Fibroblast of pulmonary artery (primary cell): ENCODE data around the gene SDC4.

Experiments
- DNase-seq: peaks from one replicate; pipeline ENCODE4 v3.0.0-alpha.2; 2010; ENCODE audit warnings: low read depth
- H3K4me3 ChIP-seq: replicated peaks from 2 replicates; pipeline ENCODE4 v1.5.1; 2011; ENCODE audit warnings: low read depth, mild to moderate bottlenecking, control low read depth, low read length, moderate library complexity
- CTCF ChIP-seq: IDR thresholded peaks from 2 replicates; pipeline ENCODE4 v1.5.1; 2011; ENCODE audit warnings: mild to moderate bottlenecking, control low read depth, low read length, inconsistent platforms; ENCODE audit errors: missing control alignments

The SDC4 gene

DNA sequence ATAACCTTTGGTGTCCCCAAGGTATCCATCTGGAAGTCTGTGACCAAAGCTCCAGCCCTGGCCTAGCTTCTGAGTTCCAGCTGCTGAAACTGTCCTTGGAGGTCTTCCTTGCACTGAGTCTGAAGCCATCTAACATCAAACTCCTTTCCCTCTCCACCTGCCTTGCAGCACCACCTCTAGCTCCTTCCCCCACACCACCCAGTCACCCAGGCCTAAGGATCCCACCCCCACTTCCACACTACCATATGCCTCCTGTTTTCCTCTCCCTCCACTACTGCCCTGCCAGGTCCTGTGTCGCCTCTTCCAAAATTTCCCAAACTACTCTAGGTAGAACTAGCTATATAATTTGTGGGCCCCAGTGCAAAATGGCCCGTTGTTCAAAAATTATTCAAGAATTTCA is 29.3 kb downstream of the SDC4 start:
- DNase-seq = no peak
- TF ChIP-seq CTCF = no peak
- H3K4me3 ChIP-seq = no peak overlapping the region

DNA sequence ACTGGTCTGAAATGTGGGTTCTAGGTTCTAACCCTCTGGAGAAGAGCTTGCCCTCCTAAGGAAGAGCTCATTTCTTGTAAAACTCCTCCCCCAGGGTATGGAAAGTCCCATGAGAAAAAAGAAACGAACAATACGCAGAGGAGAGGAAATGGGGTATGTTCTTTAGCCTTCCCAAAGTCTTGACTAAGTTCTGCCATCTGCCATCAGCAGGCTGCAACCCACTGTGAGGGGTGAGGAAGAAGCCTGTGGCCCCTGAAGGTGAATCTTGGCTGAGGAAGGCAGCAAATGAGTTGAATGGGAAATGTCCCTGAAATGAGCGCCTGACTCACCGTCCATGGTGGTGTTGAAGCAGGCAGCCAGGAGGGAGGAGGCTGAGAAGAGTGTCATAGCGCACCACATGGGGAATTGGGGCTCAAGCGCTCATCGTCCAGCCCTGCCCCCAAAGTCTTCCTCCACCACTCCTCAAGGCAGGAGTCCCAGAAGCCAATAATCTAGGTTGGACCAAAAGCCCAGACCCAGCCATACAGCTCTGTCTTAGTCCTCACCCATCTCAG is 29.8 kb downstream of the SDC4 start:
- no peak for TF ChIP-seq CTCF
- no peak for DNase-seq
- H3K4me3 ChIP-seq = no peak overlapping the region

DNA sequence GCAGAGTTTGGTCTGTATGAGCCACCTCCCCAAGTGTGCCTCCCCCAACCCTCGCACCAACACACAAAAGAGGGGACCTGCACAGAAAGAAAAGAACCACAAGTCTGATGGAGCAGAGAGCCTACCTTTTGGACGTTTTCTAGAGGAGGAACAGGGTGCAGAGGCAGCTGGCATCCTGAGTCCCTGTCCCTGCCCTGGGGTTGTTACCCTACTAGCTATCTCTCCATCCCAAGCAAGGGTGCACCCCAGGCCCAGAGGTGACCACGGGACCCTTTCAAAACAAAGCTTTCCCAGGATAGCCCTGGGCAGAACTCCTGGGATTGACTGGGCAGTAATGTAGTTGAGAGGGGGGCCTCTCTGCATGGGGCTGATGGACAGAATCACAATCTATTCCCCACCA is 30.4 kb downstream of the SDC4 start:
- TF ChIP-seq CTCF = no peak
- no peak overlapping the region for H3K4me3 ChIP-seq
- DNase-seq = no peak

GRCh38 chr20:45316150-45317080 is 31.8 kb downstream of the SDC4 start:
- no peak for DNase-seq
- no peak for TF ChIP-seq CTCF
- H3K4me3 ChIP-seq = no peak overlapping the region

DNA sequence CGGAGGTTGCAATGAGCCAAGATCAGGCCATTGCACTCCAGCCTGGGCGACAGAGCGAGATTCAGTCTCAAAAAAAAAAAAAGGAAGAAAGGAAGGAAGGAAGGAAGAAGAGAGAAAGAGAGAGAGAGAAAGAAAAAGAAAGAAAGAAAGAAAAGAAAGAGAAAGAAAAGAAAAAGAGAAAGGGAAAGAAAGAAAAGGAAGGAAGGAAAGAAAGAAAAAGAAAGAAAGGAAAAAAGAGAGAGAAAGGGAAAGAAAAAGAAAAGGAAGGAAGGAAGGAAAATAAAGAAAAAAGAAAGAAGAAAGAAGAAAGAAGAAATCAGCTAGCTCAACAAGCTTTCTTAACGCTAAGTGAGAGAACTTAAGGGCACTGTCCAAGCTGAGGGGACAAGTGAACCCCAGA is 32.6 kb downstream of the SDC4 start:
- no peak for DNase-seq
- TF ChIP-seq CTCF = no peak
- H3K4me3 ChIP-seq = no peak overlapping the region

DNA sequence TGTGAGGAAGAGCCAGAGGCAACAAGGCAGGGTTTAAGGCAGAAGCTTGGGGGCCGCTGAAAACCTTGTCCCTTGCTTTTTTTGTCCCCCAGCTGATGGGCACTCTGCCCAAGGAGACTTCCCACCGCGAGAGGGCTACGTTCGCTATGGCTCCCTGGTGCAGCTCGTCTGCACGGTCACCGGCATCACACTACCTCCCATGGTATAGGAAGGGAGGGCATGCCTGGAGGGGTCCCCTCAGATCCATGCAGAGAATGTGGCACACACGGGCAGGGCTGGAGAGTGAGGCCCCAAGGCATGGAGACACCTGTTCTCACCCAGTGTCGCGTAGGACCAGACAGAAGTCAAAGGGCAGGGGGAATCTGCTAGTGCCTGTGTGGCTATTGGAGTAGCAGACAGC is 34.3 kb downstream of the SDC4 start:
- H3K4me3 ChIP-seq = no peak overlapping the region
- no peak for TF ChIP-seq CTCF
- no peak for DNase-seq
